GM18507 (cell line): ENCODE data around the gene BNC2.

Experiments
- DNase-seq: peaks from one replicate; pipeline ENCODE4 v3.0.0; 2011; ENCODE audit warnings: low read depth; ENCODE audit not compliant: insufficient read length; ENCODE audit errors: extremely low spot score
- FAIRE-seq: peaks from 2 replicates; lab custom pipeline; 2011; peaks lifted over from hg19 to GRCh38; lab: Jason Lieb, UNC

BNC2 gene

DNA sequence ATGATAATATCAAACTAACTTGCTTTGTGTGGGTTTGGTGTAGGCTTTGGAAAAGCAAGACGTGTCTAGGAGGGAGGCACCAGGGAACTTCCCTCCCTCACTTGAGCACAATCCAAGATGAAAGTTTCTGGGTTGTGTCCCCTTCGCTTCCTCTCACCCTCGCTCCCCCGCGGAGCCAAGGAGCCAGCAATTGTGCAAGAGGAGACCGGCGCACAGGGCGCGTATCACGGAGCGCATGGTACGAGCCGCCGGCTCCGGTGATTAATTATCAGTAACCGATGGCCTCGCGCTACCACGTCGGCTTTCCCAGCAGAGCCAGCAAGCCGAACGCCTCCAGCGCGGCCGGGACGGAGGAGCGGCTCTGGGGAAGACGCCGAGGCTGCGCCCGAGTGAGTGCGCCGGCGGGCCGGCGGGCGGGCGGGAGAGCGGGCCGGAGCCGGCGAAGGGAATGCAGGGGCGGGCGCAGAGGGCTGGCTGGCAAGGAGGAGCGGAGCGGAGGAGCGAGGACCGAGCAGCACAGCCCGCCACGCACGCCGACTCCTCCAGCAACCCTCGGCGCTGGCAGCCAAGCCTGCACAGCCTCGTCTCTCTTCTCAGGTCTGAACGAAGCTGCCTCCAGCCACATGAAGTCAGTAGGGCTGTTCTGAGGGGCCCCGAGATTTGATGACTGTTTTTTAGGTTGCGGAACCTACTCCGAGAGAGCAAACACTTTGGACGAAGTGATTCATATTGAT, 143.6 kb downstream of the BNC2 start:
- FAIRE-seq: no peak
- no peak for DNase-seq

GRCh38 chr9:16726029-16726428, 144.4 kb downstream of the BNC2 start:
- no peak for DNase-seq
- no peak for FAIRE-seq

- FAIRE-seq: no peak
- no peak for DNase-seq
These were observed 145.4 kb downstream of the BNC2 start for GRCh38 chr9:16725066-16725465.

GRCh38 chr9:16721972-16722371, 148.5 kb downstream of the BNC2 start:
- no peak for FAIRE-seq
- DNase-seq: no peak

DNA sequence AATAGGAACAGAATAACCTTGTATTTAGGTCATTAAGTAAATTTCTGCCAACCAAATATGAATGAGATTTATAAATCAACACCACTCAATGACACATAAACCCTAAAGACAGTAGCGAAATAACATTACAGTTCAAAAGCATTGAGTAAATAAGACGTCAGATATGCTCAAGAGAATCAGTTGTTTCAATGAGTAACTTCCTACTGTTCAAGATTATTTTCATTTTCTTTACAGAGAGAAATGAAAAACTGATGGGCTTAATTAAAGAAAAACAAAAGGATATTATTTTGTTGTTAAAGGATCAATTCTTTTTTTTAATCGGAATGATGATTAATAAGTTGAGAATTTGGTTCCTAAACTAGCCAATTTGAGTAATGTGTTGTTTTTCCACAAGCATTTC, 150.1 kb downstream of the BNC2 start:
- FAIRE-seq (no peak), DNase-seq (no peak)

DNA sequence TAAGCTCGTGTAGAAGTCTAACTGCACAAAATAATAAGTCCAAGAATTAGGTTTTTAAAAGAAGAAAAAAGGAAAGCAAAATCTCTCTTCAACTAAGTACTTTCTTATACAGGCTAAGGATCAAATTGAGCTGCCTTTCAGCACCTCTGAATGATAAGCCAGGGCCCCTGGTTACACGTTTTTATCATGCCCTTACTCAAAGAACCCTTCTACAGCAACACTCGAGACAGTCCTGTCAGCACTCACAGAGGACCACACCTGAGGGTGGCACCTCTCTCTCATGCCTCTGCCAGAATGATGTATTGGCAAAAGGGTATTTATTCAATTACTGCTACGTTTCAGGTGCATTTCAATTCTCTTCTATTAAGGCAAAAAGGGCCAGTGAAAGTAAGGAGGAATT, 150.5 kb downstream of the BNC2 start:
- FAIRE-seq (no peak), DNase-seq (no peak)

DNA sequence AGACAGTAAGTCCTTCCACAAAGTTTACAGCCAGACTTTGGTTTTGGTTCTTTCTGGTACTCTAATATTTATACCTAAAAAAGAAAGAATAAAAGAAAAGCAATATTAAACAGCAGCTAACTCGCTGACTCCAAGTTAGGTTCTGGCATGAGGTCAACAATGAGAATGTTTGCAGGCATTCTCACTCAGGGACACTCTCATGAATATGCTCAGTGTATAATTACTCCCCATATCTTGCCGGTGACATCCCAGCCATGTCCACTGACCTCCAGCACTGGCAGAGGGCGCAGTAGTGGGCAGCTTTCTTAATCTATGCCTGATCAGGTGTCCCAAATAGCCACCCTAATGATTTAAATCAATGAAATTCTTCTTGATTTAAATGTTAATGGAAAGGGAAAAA, 151.5 kb downstream of the BNC2 start:
- FAIRE-seq (no peak), DNase-seq (no peak)

- DNase-seq: no peak
- no peak for FAIRE-seq
These were observed 152.2 kb downstream of the BNC2 start for GRCh38 chr9:16718296-16718695.

DNA sequence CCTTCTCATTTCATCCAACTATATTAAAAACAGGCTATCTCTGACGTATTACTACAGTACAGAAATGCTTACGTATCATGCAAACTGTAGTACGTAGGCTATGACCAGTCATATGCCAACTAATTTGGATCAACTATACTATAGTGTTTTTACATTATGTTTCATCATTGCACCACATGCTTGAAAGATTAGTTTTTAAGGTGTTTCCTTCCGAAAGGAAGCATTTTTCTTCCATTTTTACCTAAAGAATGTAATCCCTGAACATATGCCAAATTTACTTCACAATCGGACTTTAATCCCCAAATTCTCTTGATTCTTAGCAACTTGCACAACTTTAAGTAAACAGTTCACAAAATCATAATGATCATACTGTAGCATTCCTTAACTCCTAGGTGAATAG, 153.9 kb downstream of the BNC2 start:
- no peak for FAIRE-seq
- no peak for DNase-seq

GRCh38 chr9:16715404-16715803, 155.1 kb downstream of the BNC2 start:
- FAIRE-seq: no peak
- DNase-seq: no peak

DNA sequence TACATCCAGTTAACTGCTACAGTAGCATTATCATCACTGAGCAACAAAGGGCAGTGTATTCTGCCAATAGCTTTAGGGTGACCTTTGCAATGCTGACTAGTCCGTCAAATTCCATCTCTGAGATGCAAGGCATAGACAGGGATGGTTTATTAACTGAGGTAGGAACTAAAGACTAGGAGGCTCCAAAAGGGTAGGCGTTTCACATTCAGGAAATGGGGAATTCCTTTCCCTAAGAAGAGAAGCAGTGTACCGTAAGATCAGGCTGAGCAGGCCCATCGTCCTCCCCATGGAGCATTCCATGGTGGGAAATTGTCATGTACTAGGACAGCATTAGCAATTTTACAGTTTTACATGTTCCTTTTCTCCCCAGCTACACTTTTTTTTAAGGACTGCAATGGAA, 157.7 kb downstream of the BNC2 start:
- FAIRE-seq: no peak
- DNase-seq: no peak

- no peak for DNase-seq
- FAIRE-seq: no peak
These were observed 159.6 kb downstream of the BNC2 start for GRCh38 chr9:16710888-16711287.

GRCh38 chr9:16709924-16710323, 160.5 kb downstream of the BNC2 start:
- FAIRE-seq: no peak
- no peak for DNase-seq

DNA sequence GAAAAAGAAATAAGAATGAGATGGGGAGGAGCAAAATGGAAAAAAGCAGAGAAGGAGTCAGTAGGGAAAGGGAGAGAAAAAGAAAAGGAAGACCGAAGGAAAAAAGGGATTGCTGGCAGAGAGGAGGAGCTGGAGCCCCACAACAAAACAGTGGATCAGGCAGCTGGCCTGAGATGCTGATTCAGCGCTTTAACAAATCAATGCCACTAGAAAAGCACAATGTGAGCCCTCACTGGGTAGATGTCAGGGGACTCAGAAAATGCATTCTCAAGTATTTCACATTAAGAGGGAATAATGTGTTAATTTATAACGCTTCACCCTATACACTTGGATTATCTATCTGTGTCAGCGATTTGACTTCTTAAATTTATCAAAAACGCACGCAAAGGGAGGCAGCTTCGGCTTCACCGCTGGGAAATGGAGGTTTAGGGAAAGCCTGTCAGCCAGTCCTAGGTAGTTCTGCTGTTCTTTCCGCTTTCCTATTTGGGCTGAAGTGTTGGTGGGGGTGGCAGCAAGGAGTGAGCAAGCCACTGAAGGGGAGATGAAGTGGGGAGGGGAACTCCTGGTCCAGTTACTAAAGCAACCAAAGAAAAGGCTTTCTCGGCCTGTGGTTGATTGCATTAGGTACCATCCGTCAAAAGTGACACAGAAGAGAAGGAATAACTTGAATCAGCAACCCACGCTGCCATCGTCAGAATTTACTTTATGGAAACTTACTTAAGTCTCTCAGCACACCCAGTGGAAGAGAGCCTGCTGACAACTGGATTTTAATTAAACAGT, 161.6 kb downstream of the BNC2 start:
- DNase-seq (no peak), FAIRE-seq (no peak)

DNA sequence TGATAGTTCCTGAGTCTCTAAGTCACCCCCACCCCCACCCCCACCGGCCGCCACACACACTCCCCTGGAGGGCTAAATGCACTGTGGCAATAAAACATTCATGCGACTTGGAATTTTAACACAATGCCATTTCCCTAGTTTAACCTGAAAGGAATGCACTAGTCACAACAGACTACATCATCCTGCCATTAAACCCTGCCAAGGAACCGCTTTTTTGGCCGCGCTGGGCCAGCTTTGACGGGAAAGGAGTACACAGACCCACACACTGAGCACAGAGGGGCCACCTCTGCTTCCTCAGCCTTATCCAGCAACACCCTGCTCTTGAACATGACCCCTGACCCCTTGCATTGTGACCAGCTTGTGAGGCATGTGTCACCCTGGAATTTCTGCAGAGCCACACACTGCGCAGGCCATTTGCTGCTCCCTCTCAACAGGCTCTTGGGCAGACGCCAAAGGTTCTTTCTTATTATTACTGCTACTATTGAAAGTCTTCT, 165.3 kb downstream of the BNC2 start:
- FAIRE-seq (no peak), DNase-seq (no peak)

GRCh38 chr9:16704116-16705110, 166.1 kb downstream of the BNC2 start:
- FAIRE-seq (no peak), DNase-seq (no peak)

DNA sequence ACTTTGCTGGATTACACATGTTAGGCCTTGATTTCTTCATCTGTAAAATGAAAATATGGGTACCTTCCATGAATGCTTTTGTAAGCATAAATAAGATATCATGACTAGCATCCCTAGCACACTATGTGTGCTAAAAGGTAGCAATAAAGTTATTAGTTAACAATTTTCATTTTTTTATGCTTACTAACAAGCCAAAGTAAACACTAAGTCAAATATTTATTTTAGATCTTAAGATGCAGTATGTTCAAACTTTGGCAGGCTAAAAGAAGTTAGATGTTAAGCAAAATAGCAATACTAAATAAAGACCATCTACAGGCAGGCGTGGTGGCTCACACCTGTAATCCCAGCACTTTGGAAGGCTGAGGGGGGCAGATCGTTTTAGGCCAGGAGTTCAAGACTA, 169.1 kb downstream of the BNC2 start:
- no peak for DNase-seq
- no peak for FAIRE-seq

- DNase-seq (no peak), FAIRE-seq (no peak)
These were observed 176.9 kb downstream of the BNC2 start for GRCh38 chr9:16693616-16694015.

- no peak for DNase-seq
- FAIRE-seq: no peak
These were observed 179.8 kb downstream of the BNC2 start for GRCh38 chr9:16690628-16691027.

GRCh38 chr9:16690205-16690604, 180.3 kb downstream of the BNC2 start:
- FAIRE-seq (no peak), DNase-seq (no peak)
